WI38 (cell line): ENCODE data around the gene MTFMT.

Source experiments
- H3K4me3 ChIP-seq: 2 replicates; pipeline ENCODE4 v1.5.1; 2011; ENCODE audit warnings: low read depth, mild to moderate bottlenecking, control low read depth, low read length
- CTCF ChIP-seq: IDR thresholded peaks from 2 replicates; pipeline ENCODE4 v1.5.1; 2012; ENCODE audit warnings: low read depth, mild to moderate bottlenecking, control low read depth, low read length

MTFMT gene

GRCh38 chr15:65072027-65072426, 42.6 kb upstream of the MTFMT start:
- no peak overlapping the region for H3K4me3 ChIP-seq
- TF ChIP-seq CTCF, result no peak

GRCh38 chr15:65071381-65071811, 42.0 kb upstream of the MTFMT start:
- no peak for TF ChIP-seq CTCF
- no peak overlapping the region for H3K4me3 ChIP-seq

DNA sequence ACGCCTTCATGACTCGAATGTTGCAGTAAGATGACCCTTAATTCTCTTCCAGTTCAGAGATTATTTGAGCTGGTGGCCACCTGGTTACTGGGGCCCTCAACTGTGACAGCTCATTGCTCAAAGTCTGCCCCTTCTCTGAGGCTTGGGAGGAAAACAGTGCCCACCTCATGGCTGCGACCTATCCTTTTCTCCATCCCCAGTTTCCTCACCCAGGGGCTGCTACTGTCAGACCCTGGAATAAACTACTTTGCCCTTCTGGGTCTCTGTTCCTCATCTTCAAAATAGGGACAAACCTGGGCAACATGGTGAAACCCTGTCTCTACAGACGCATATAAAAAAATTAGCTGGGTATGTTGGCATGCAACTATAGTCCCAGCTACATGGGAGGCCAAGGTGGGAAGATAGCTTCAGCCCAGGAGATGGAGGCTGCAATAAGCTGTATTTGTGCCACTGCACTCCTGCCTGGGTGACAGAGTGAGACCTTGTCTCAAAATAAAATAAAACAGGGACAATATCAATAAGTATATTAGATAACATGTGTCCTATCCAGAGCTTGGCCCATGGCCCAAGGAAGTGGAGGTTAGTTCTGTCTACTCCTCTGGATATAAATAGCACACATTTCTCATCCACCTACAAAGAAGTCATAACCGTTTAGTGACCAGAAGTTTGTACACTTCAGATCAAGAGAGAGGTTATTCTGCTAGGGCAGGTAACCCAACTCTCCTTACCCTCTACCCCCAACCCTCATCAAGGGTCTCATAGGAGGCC, 40.5 kb upstream of the MTFMT start:
- TF ChIP-seq CTCF, result no peak

DNA sequence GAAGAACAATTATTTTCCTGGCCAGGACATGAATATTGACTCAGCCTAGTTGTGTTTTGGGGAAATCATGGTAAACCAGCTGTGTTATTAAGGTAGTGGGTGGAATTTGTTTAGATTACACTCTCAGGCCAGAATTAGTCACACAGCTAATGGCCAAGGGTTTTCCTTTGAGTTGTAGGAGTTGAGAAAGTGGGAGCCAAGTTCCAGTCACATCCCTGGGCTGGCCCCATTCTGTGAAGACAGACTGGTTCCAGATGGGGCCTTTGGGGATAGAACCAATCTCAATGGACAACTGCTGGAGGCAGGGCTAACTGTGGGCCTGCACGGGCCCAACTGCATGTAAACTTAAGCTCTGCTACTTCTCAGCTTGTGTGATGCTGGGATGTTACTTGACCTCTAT, 39.7 kb upstream of the MTFMT start:
- no peak overlapping the region for H3K4me3 ChIP-seq
- TF ChIP-seq CTCF, result no peak

More for the DNA sequence above, 40.5 kb upstream of the MTFMT start:
- H3K4me3 ChIP-seq, result no peak overlapping the region

DNA sequence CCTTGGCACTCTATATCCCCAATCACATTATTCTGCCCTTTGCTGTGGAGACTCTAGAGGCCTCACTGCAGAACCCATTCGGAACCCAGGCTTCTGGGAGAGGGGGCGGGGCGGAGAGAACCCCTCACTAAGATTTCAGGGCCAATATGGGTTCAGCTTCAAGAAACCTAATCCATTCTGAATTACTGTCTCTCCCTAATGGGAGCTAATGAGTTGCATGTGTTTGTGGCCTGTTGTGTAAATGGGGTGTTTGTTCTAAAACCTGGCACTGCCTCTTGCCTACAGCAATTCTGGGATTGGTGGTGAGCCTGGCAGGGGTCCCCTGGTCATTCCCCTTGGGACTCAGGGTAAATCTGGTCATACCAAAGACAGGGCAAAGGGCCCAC, 39.0 kb upstream of the MTFMT start:
- no peak for TF ChIP-seq CTCF
- H3K4me3 ChIP-seq, result no peak overlapping the region

GRCh38 chr15:65067645-65068402, 38.4 kb upstream of the MTFMT start, which contains the start of gene RASL12:
RASL12 (minus strand) TSS chr15:65067991; CDS start chr15:65067835, 156 bp downstream.
- H3K4me3 ChIP-seq, result peak within 1 kb of the TSS; percentile 34; the same call in 1 of the 2 replicates
- no peak for TF ChIP-seq CTCF

- no peak for TF ChIP-seq CTCF
- H3K4me3 ChIP-seq, result peak overlapping the region; percentile 34; the same call in 1 of the 2 replicates
These were observed 37.8 kb upstream of the MTFMT start for GRCh38 chr15:65067317-65067644.
